Liver (tissue), 9 donors: ENCODE measurements around the gene GNG4. TPM values are rescaled to one million over a fixed set of nuclear protein-coding genes. Genes with fewer than 3 reads are reported as not detected.

Experiments
- DNase-seq: peaks from one replicate; pipeline ENCODE4 v3.0.0-alpha.2; 2017; ENCODE audit warnings: low spot score
- H3K27ac ChIP-seq, 2 donors: one replicate each; pipeline ENCODE4 v1.7.0; 2013; ENCODE audit warnings: inconsistent platforms in 2 of 2, low read length in 2 of 2, control low read depth in 1 of 2, low read depth in 1 of 2, mild to moderate bottlenecking in 1 of 2
- H3K27me3 ChIP-seq, 4 donors: one replicate each; pipeline versions ENCODE4 v1.6.1 to v1.7.0; 2013; ENCODE audit warnings: low read length in 3 of 4, inconsistent platforms in 1 of 4, mild to moderate bottlenecking in 1 of 4, moderate library complexity in 1 of 4; ENCODE audit not compliant: control insufficient read depth in 4 of 4, insufficient read depth in 4 of 4
- H3K36me3 ChIP-seq, 4 donors: one replicate each; pipeline versions ENCODE4 v1.6.1 to v1.7.0; 2013; ENCODE audit warnings: low read length in 3 of 4, mild to moderate bottlenecking in 3 of 4, low read depth in 1 of 4, moderate library complexity in 1 of 4; ENCODE audit not compliant: control insufficient read depth in 4 of 4, insufficient read depth in 3 of 4
- H3K4me1 ChIP-seq, 4 donors: one replicate each; pipeline versions ENCODE4 v1.6.1 to v1.7.0; 2013; ENCODE audit warnings: low read length in 3 of 4, mild to moderate bottlenecking in 3 of 4, moderate library complexity in 1 of 4; ENCODE audit not compliant: control insufficient read depth in 4 of 4, insufficient read depth in 4 of 4
- H3K4me3 ChIP-seq, 3 donors: one replicate each; pipeline versions ENCODE4 v1.6.1 to v1.7.0; 2013; ENCODE audit warnings: low read length in 3 of 3, control low read depth in 1 of 3, low read depth in 1 of 3, mild to moderate bottlenecking in 1 of 3
- H3K9ac ChIP-seq, 2 donors: one replicate each; pipeline ENCODE4 v1.7.0; 2013; ENCODE audit warnings: low read length in 2 of 2, mild to moderate bottlenecking in 2 of 2, moderate library complexity in 2 of 2, control low read depth in 1 of 2, low read depth in 1 of 2
- H3K9me3 ChIP-seq, 4 donors: one replicate each; pipeline versions ENCODE4 v1.6.1 to v1.7.0; 2013; ENCODE audit warnings: low read length in 3 of 4; ENCODE audit not compliant: control insufficient read depth in 4 of 4
- CTCF ChIP-seq: fragments of 150-350 bp; IDR thresholded peaks from 2 replicates; pipeline ENCODE4 v1.5.1; 2017; ENCODE audit warnings: improper control_type of control experiment, low read depth, low read length; ENCODE audit not compliant: missing input control
- EGR1 ChIP-seq, 2 donors: IDR thresholded peaks; 2 replicates each; pipeline ENCODE4 v1.6.1; 2016 to 2018; ENCODE audit warnings: antibody characterized with exemption in 2 of 2, low read depth in 2 of 2
- FOXA2 ChIP-seq: IDR thresholded peaks from 2 replicates; pipeline ENCODE4 v1.6.1; 2016; ENCODE audit warnings: antibody characterized with exemption
- HNF4A ChIP-seq, 2 donors: conservative IDR thresholded peaks; 2 replicates each; pipeline ENCODE4 v1.6.1; 2016; ENCODE audit warnings: antibody characterized with exemption in 2 of 2, mild to moderate bottlenecking in 2 of 2
- HNF4G ChIP-seq: IDR thresholded peaks from 2 replicates; pipeline ENCODE4 v1.6.1; 2016; ENCODE audit warnings: antibody characterized with exemption
- JUND ChIP-seq, 2 donors: IDR thresholded peaks; 2 replicates each; pipeline ENCODE4 v1.6.1; 2016; ENCODE audit warnings: antibody characterized with exemption in 2 of 2
- RXRA ChIP-seq, 2 donors: IDR thresholded peaks; 2 replicates each; pipeline ENCODE4 v1.6.1; 2017 to 2018; ENCODE audit warnings: antibody characterized with exemption in 2 of 2, mild to moderate bottlenecking in 1 of 2
- SP1 ChIP-seq: IDR thresholded peaks from 2 replicates; pipeline ENCODE4 v1.6.1; 2018; ENCODE audit warnings: antibody characterized with exemption, mild to moderate bottlenecking
- TAF1 ChIP-seq: conservative IDR thresholded peaks from 2 replicates; pipeline ENCODE4 v1.6.1; 2016; ENCODE audit warnings: antibody characterized with exemption, mild to moderate bottlenecking
- YY1 ChIP-seq: IDR thresholded peaks from 2 replicates; pipeline ENCODE4 v1.6.1; 2016; ENCODE audit warnings: antibody characterized with exemption, mild to moderate bottlenecking
- WGBS: extraction: QIAGEN DNeasy Blood & Tissue Kit; methylation state at CpG from one replicate; pipeline ENCODE4 v1.1.7; 2013; 5-methylcytosine and 5-hydroxymethylcytosine counted together
- polyA plus RNA-seq, 2 donors: library from polyadenylated mRNA; stranded (reverse) in 1 of 2; unstranded in 1 of 2; fragments of 200-250 nt in 1 of 2; fragments of >200 nt in 1 of 2; fragmentation: Nextera tagmentation in 1 of 2; extraction: Ambion mirVana in 1 of 2; gene quantifications; one replicate each; pipeline versions ENCODE4 v1.2.1 to v1.2.3, GENCODE V29; 2013 to 2015
- total RNA-seq, 2 donors: library from RNA; depleted of rRNA; stranded (reverse); fragments of >200 nt; gene quantifications; one replicate each; pipeline ENCODE4 v1.2.3, GENCODE V29; 2014
- TF ChIP-seq, protein P1 (sequence below): IDR thresholded peaks from 2 replicates; pipeline ENCODE4 v1.6.1; 2016; ENCODE audit warnings: antibody characterized with exemption
- TF ChIP-seq, protein P2 (sequence below): IDR thresholded peaks from 2 replicates; pipeline ENCODE4 v1.6.1; 2016; ENCODE audit warnings: antibody characterized with exemption
- TF ChIP-seq, protein P3 (sequence below): IDR thresholded peaks from 2 replicates; pipeline ENCODE4 v1.6.1; 2016; ENCODE audit warnings: antibody characterized with exemption, mild to moderate bottlenecking
- donor health status: healthy.
- donor health status: healthy.
- donor health status: healthy.
- donor health status: healthy.
- donor health status: healthy.

GNG4 gene
- total and polyA plus RNA-seq, 4 donors: 0.65 TPM; not detected in 3

- 92% methylated on average over 12 of the region's 12 CpGs for WGBS
- H3K27me3 ChIP-seq: no peaks in the 10 kb centered on the region
- no peaks in the 10 kb centered on the region for H3K36me3 ChIP-seq
- no peak overlapping the region for H3K9ac ChIP-seq
- H3K4me3 ChIP-seq: no peak overlapping the region
- DNase-seq: no peak
- H3K27ac ChIP-seq: no peak overlapping the region
- no peaks in the 10 kb centered on the region for H3K4me1 ChIP-seq
- H3K9me3 ChIP-seq: no peaks in the 10 kb centered on the region
- TF ChIP-seq JUND (IDR thresholded peaks at IDR 0.05) (no peak), SP1 (no peak), EGR1 (IDR thresholded peaks at IDR 0.05; ENCODE audit: low read depth in 2 of 2) (no peak), CTCF (no peak), FOXA2 (no peak), HNF4A (conservative IDR thresholded peaks at IDR 0.05) (no peak), RXRA (IDR thresholded peaks at IDR 0.05) (no peak)
- TF ChIP-seq, protein P1, sequence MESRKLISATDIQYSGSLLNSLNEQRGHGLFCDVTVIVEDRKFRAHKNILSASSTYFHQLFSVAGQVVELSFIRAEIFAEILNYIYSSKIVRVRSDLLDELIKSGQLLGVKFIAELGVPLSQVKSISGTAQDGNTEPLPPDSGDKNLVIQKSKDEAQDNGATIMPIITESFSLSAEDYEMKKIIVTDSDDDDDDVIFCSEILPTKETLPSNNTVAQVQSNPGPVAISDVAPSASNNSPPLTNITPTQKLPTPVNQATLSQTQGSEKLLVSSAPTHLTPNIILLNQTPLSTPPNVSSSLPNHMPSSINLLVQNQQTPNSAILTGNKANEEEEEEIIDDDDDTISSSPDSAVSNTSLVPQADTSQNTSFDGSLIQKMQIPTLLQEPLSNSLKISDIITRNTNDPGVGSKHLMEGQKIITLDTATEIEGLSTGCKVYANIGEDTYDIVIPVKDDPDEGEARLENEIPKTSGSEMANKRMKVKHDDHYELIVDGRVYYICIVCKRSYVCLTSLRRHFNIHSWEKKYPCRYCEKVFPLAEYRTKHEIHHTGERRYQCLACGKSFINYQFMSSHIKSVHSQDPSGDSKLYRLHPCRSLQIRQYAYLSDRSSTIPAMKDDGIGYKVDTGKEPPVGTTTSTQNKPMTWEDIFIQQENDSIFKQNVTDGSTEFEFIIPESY: no peak
- TF ChIP-seq, protein P2, sequence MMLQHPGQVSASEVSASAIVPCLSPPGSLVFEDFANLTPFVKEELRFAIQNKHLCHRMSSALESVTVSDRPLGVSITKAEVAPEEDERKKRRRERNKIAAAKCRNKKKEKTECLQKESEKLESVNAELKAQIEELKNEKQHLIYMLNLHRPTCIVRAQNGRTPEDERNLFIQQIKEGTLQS: no peak
- TF ChIP-seq, protein P3, sequence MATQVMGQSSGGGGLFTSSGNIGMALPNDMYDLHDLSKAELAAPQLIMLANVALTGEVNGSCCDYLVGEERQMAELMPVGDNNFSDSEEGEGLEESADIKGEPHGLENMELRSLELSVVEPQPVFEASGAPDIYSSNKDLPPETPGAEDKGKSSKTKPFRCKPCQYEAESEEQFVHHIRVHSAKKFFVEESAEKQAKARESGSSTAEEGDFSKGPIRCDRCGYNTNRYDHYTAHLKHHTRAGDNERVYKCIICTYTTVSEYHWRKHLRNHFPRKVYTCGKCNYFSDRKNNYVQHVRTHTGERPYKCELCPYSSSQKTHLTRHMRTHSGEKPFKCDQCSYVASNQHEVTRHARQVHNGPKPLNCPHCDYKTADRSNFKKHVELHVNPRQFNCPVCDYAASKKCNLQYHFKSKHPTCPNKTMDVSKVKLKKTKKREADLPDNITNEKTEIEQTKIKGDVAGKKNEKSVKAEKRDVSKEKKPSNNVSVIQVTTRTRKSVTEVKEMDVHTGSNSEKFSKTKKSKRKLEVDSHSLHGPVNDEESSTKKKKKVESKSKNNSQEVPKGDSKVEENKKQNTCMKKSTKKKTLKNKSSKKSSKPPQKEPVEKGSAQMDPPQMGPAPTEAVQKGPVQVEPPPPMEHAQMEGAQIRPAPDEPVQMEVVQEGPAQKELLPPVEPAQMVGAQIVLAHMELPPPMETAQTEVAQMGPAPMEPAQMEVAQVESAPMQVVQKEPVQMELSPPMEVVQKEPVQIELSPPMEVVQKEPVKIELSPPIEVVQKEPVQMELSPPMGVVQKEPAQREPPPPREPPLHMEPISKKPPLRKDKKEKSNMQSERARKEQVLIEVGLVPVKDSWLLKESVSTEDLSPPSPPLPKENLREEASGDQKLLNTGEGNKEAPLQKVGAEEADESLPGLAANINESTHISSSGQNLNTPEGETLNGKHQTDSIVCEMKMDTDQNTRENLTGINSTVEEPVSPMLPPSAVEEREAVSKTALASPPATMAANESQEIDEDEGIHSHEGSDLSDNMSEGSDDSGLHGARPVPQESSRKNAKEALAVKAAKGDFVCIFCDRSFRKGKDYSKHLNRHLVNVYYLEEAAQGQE: no peak
Observed at GRCh38 chr1:235588916-235589515, 60.6 kb downstream of the GNG4 start.

DNA sequence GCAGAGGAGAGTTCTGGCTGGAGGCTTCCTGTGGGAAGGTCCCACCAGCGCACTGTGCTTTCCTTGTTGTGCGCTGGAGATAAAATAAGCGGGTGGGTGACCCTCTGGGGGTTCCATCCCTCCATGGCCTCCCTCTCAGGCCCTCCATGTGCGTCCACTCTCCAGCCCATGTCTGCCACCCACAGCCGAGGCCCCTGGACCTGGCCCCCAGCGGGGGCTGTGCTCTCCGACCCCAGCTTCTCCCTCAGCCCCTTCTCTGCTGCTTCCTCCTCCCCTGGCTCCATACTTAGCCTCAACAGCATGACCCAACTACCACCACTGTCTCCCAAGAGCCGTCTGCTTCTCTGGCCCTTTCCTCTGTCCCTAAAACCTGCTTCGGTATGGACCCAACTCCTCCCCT is 61.4 kb downstream of the GNG4 start:
- H3K4me1 ChIP-seq: no peaks in the 10 kb centered on the region
- TF ChIP-seq, protein P1: no peak
- TF ChIP-seq, protein P3: no peak
- TF ChIP-seq YY1 (no peak), RXRA (IDR thresholded peaks at IDR 0.05) (no peak), EGR1 (IDR thresholded peaks at IDR 0.05; ENCODE audit: low read depth in 2 of 2) (no peak), HNF4G (no peak), HNF4A (conservative IDR thresholded peaks at IDR 0.05) (no peak), TAF1 (no peak)
- no peaks in the 10 kb centered on the region for H3K9me3 ChIP-seq
- 92% methylated on average over 9 of the region's 9 CpGs for WGBS
- no peak for DNase-seq
- H3K9ac ChIP-seq: no peak overlapping the region
- H3K36me3 ChIP-seq: no peaks in the 10 kb centered on the region
- no peak overlapping the region for H3K4me3 ChIP-seq
- H3K27me3 ChIP-seq: no peaks in the 10 kb centered on the region
- H3K27ac ChIP-seq: no peak overlapping the region
